ENCODE results near the gene HELQ. TPM values are rescaled to one million over a fixed set of nuclear protein-coding genes. Genes with fewer than 3 reads are reported as not detected.
"Not testable (repeated sequence)": the region's sequence is repeated elsewhere in the genome, so short reads cannot be mapped to it uniquely, and the experiment has no call there.

The HELQ gene
- total RNA-seq, 1 donor from 2014 or later, result 18.4 TPM

- H3K9me3 Mint-ChIP-seq (ENCODE audit: unreplicated experiment), result no peaks in the 10 kb centered on the region
- DNase-seq (ENCODE audit: extremely low spot score, unreplicated experiment), result no peak
- H3K36me3 Mint-ChIP-seq (ENCODE audit: unreplicated experiment), result no peaks in the 10 kb centered on the region
- H3K4me1 Mint-ChIP-seq (ENCODE audit: unreplicated experiment), result no peaks in the 10 kb centered on the region
- H3K4me3 Mint-ChIP-seq (ENCODE audit: unreplicated experiment), result no peak overlapping the region
- no peak for TF ChIP-seq CTCF (IDR thresholded peaks at IDR 0.05)
- peaks cover 25% of the 10 kb centered on the region for H3K27me3 Mint-ChIP-seq (ENCODE audit: unreplicated experiment)
- H3K27ac Mint-ChIP-seq (ENCODE audit: unreplicated experiment), result no peak overlapping the region
Observed at GRCh38 chr4:83498187-83498586, 42.6 kb upstream of the HELQ start.

- peaks cover 23% of the 10 kb centered on the region for H3K27me3 Mint-ChIP-seq (ENCODE audit: unreplicated experiment)
- H3K4me3 Mint-ChIP-seq (ENCODE audit: unreplicated experiment); H3K36me3 Mint-ChIP-seq (ENCODE audit: unreplicated experiment); H3K27ac Mint-ChIP-seq (ENCODE audit: unreplicated experiment); H3K4me1 Mint-ChIP-seq (ENCODE audit: unreplicated experiment); DNase-seq (ENCODE audit: extremely low spot score, unreplicated experiment); H3K9me3 Mint-ChIP-seq (ENCODE audit: unreplicated experiment): not testable (repeated sequence)
Observed at GRCh38 chr4:83496085-83496917, 40.7 kb upstream of the HELQ start.

GRCh38 chr4:83490876-83491450, 35.3 kb upstream of the HELQ start:
- H3K36me3 Mint-ChIP-seq (ENCODE audit: unreplicated experiment), result no peaks in the 10 kb centered on the region
- DNase-seq (ENCODE audit: extremely low spot score, unreplicated experiment), result no peak

GRCh38 chr4:83489711-83490326, 34.2 kb upstream of the HELQ start:
- Mint-ChIP-seq H3K27ac (ENCODE audit: unreplicated experiment) (no peak overlapping the region), H3K4me1 (ENCODE audit: unreplicated experiment) (peaks cover 4% of the 10 kb centered on the region), H3K27me3 (ENCODE audit: unreplicated experiment) (peaks cover 5% of the 10 kb centered on the region), H3K36me3 (ENCODE audit: unreplicated experiment) (no peaks in the 10 kb centered on the region), H3K4me3 (ENCODE audit: unreplicated experiment) (no peak overlapping the region), H3K9me3 (ENCODE audit: unreplicated experiment) (no peaks in the 10 kb centered on the region)
- no peak for DNase-seq (ENCODE audit: extremely low spot score, unreplicated experiment)
- TF ChIP-seq CTCF (IDR thresholded peaks at IDR 0.05), result no peak

More at GRCh38 chr4:83490876-83491450, 35.3 kb upstream of the HELQ start:
- H3K4me1 Mint-ChIP-seq (ENCODE audit: unreplicated experiment), result no peaks in the 10 kb centered on the region
- H3K9me3 Mint-ChIP-seq (ENCODE audit: unreplicated experiment), result no peaks in the 10 kb centered on the region
- peak; percentile 69 for TF ChIP-seq CTCF (IDR thresholded peaks at IDR 0.05)
- H3K4me3 Mint-ChIP-seq (ENCODE audit: unreplicated experiment), result no peak overlapping the region
- no peak overlapping the region for H3K27ac Mint-ChIP-seq (ENCODE audit: unreplicated experiment)
- H3K27me3 Mint-ChIP-seq (ENCODE audit: unreplicated experiment), result peaks cover 5% of the 10 kb centered on the region

GRCh38 chr4:83486457-83487129, 31.0 kb upstream of the HELQ start:
- no peaks in the 10 kb centered on the region for H3K9me3 Mint-ChIP-seq (ENCODE audit: unreplicated experiment)
- TF ChIP-seq CTCF (IDR thresholded peaks at IDR 0.05), result no peak
- DNase-seq (ENCODE audit: extremely low spot score, unreplicated experiment), result no peak
- H3K36me3 Mint-ChIP-seq (ENCODE audit: unreplicated experiment), result no peaks in the 10 kb centered on the region
- H3K4me3 Mint-ChIP-seq (ENCODE audit: unreplicated experiment), result no peak overlapping the region
- peaks cover 14% of the 10 kb centered on the region for H3K4me1 Mint-ChIP-seq (ENCODE audit: unreplicated experiment)
- no peak overlapping the region for H3K27ac Mint-ChIP-seq (ENCODE audit: unreplicated experiment)
- peaks cover 5% of the 10 kb centered on the region for H3K27me3 Mint-ChIP-seq (ENCODE audit: unreplicated experiment)
